GM21390 (cell line): ENCODE data around the gene ABCC8.

Source experiments
- ATAC-seq: cut with Tn5 transposase; IDR thresholded peaks from one replicate; pipeline ENCODE4 v1.9.1; 2021; ENCODE audit not compliant: unreplicated experiment

Gene ABCC8

DNA sequence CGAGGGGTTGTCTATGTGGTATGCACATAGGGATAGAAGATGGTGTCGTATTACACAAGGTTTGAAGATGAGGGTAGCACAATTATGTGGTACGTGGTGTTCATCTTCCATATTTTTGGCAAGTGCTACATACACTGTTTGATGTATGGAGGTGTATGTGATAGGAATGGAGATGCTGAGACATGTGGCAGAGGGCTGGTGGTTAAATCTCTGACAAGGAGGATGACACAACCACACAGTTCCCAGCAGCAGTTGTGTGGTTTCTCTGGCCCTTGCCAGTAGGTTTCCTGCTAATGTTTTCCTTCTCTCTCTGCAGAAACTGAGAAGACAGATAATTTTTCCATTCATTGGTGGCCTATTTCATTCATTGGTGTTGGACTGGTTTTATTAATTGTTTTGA, 108.1 kb downstream of the ABCC8 start:
- no peak for ATAC-seq

- ATAC-seq = no peak
Observed at GRCh38 chr11:17366495-17366894, 110.2 kb downstream of the ABCC8 start.

- ATAC-seq = peak; percentile 46
Observed at GRCh38 chr11:17354601-17354991, 122.0 kb downstream of the ABCC8 start.

DNA sequence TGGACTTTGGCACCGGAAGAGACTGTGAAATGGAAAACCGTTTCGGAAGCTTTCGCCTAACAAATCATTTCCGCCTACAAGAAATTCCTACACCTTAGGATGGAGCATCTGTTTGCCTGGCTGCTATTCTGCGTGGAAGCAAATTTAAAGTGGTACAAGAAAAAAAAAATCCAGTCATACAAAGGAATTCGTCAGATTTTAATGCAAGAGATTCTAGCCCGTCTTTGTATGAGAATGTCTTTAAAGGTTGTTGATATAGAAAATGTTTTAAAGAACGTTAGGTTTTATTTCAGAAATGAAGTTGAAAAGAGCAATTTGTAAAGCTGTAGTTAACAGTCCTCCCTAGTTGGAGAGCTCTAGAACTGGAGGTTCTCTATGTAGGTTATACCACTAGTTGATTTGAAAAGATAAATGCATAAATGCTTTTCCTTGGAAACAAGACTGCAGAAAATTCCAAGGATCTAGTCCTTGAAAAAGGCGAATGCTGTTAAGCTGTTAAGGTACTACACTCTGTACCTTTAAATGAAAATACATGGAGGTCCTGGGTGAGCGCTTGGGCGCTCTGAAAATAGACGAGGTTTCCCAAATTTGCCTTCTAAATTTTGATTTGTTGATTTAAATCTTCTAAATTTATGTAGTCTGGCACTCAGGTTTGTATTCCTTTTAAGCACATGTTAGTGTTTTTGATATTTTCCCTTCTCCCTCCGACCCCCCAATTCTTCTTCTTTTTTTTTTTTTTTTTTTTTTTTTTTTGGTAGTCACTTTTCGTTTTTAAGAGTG, 122.6 kb downstream of the ABCC8 start:
- no peak for ATAC-seq

- ATAC-seq = peak; percentile 47
Observed at GRCh38 chr11:17352950-17353820, 123.5 kb downstream of the ABCC8 start.

DNA sequence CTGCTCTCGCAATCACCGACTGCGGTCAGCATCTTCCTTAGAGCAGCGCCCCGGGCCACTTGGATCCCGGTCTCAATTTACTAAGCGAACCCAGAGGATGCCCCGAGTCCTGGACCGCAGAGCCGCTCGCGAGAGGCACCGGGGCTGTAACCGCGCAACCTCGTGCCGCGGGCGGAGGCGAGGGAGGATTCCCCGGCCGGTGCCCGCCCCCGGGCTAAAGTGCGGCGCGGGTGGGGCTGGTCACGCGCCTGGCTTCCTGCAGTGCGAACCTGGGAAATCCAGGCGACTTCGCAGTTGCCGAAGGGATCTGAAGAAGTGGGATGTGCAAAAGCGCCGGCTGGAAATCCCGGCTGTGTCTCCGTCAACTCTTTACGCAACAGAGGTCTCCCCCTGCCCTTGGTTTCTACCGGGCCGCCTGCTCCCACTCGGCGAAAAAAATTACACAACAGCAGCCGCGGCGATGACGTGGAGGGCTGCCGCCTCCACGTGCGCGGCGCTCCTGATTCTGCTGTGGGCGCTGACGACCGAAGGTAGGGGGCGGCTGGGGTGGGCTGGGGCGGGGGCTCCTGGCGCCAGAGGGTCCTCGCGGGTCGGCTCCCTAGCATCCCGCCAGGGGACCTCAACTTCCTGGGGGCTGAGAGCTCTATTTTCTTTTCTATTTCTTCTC, 125.0 kb downstream of the ABCC8 start, which contains the start of gene NCR3LG1:
Gene NCR3LG1, plus strand, starts transcription at position 291 of the 667 bp plus-strand sequence. Its CDS starts 170 bp downstream, at position 461.
- ATAC-seq = no peak

DNA sequence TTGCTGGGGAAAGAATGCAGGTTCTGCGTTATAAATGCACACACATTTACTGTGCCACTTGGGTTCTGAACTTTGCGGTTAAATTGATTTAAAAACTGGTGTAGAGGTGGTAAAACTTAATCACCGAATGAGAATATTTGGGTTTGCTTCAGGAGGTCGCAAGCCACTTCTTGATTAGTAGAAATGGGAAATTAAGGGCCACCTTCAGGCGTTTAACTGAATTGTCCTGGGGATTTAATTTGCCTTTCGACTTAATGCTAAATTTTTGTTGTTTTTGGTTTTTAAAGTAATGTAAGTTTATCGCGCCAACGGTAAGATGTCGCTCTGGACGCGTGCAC, 125.5 kb downstream of the ABCC8 start:
- no peak for ATAC-seq

DNA sequence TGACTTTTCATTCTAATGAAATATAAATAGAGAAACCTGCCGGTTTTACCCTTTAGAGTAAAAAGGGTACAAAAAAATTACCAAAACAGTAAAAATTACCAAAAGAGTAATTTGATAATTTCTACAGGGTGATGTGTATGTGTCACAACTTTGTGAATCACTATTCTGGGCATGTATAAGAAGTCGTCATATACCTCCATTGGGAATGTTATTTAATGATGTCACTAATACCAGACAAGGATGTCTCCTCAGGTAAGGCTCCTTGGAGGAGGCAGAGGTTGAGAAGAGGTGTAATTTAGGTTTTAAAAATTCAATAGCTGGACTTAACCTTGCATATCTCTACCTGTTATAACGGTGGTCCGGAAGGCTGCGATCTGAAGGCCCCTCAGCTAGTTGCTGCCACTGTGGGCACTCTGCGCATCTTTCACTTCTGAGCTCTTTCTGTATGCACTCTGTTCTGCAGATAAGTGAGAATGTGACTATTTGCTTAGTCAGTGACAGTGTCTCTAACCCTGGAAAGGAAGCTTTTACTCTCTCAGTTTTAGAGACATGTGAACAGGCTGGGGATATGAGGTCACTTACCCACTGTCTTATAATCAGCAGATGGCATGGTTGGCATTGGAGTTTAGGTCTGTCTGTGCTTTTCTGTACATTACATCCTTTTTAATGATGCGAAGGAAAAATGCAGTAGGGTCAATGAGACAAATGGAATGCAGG, 126.0 kb downstream of the ABCC8 start:
- no peak for ATAC-seq

- ATAC-seq = no peak
Observed at GRCh38 chr11:17347676-17348075, 129.0 kb downstream of the ABCC8 start.

DNA sequence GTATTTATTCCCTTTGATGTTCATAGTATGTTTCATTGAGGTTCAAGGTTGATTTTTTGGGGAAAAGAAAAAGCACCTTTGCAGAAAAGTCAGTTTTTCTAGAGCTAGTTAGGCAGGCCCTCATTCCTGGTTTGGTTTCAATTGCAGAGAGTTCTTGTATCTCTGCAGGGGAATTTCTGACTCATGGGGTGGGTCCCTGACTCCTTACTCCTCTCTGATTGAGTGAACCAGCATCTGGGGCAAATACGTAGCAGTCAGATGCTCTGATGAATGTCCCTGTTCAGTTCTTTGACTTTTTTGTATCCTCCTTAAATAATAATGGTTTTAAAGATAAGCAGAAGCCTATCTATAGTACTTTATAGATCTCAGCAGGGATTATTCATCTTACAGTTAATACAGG, 132.7 kb downstream of the ABCC8 start:
- ATAC-seq = no peak

- no peak for ATAC-seq
Observed at GRCh38 chr11:17343257-17343656, 133.4 kb downstream of the ABCC8 start.
